Progenitor cell of endocrine pancreas (in vitro differentiated cells): Measurements from ENCODE around the gene GALNS. TPM values are rescaled to one million over a fixed set of nuclear protein-coding genes. Genes with fewer than 3 reads are reported as not detected.

Experiments used
- DNase-seq: peaks from one replicate; pipeline ENCODE4 v3.0.0; 2021; ENCODE audit warnings: low spot score; ENCODE audit not compliant: unreplicated experiment
- H3K27ac Mint-ChIP-seq: 2 replicates; pipeline ENCODE4 v1.8.0; 2021; ENCODE audit warnings: mild to moderate bottlenecking, moderate library complexity, mixed read lengths
- H3K27me3 Mint-ChIP-seq: 2 replicates; pipeline ENCODE4 v1.8.0; 2021; ENCODE audit warnings: mixed read lengths
- H3K36me3 Mint-ChIP-seq: 2 replicates; pipeline ENCODE4 v1.8.0; 2022; ENCODE audit warnings: mixed read lengths; ENCODE audit not compliant: insufficient read depth
- H3K4me1 Mint-ChIP-seq: 2 replicates; pipeline ENCODE4 v1.8.0; 2021; ENCODE audit warnings: low read depth, mixed read lengths
- H3K4me3 Mint-ChIP-seq: 2 replicates; pipeline ENCODE4 v1.8.0; 2021; ENCODE audit warnings: low read depth, mild to moderate bottlenecking, moderate library complexity, mixed read lengths
- H3K9me3 Mint-ChIP-seq: 2 replicates; pipeline ENCODE4 v1.8.0; 2021; ENCODE audit warnings: low read depth, mixed read lengths
- total RNA-seq: library from RNA; stranded (reverse); gene quantifications from 2 replicates; pipeline ENCODE4 v1.2.1, GENCODE V29; 2021
- TF ChIP-seq, protein P1 (sequence below): fragments of 200-600 bp; sonication (generic); IDR thresholded peaks from one replicate; pipeline ENCODE4 v1.5.0; 2021; ENCODE audit warnings: antibody characterized with exemption, mild to moderate bottlenecking; ENCODE audit not compliant: unreplicated experiment

Gene GALNS
- total RNA-seq, 1 donor from 2014 or later = 32.7 TPM

DNA sequence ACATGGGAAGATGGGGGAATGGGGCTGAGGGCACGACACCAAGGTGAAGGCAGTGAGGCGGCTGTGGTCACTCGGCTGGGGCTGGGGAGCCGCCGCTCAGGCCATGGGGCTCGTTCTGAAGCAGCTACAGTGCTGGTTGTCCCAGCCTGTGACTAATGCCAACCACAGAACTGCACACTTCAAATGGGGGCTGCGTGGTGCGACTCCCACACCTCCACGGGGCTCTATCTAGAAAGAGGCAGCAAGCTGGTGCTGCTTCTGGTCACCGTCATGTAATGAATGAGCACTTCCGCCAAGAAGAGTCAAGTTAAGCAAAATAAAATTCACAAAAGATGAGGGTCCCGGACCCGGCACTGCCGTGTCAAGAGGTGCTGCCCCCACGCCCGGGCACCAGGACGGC is 20.0 kb downstream of the GALNS start:
- no peak overlapping the region for H3K4me3 Mint-ChIP-seq
- H3K27ac Mint-ChIP-seq = no peak overlapping the region
- H3K4me1 Mint-ChIP-seq = no peaks in the 10 kb centered on the region
- H3K27me3 Mint-ChIP-seq = no peaks in the 10 kb centered on the region
- DNase-seq = no peak
- no peaks in the 10 kb centered on the region for H3K36me3 Mint-ChIP-seq
- no peaks in the 10 kb centered on the region for H3K9me3 Mint-ChIP-seq
- TF ChIP-seq, protein P1, sequence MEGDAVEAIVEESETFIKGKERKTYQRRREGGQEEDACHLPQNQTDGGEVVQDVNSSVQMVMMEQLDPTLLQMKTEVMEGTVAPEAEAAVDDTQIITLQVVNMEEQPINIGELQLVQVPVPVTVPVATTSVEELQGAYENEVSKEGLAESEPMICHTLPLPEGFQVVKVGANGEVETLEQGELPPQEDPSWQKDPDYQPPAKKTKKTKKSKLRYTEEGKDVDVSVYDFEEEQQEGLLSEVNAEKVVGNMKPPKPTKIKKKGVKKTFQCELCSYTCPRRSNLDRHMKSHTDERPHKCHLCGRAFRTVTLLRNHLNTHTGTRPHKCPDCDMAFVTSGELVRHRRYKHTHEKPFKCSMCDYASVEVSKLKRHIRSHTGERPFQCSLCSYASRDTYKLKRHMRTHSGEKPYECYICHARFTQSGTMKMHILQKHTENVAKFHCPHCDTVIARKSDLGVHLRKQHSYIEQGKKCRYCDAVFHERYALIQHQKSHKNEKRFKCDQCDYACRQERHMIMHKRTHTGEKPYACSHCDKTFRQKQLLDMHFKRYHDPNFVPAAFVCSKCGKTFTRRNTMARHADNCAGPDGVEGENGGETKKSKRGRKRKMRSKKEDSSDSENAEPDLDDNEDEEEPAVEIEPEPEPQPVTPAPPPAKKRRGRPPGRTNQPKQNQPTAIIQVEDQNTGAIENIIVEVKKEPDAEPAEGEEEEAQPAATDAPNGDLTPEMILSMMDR = no peak

DNA sequence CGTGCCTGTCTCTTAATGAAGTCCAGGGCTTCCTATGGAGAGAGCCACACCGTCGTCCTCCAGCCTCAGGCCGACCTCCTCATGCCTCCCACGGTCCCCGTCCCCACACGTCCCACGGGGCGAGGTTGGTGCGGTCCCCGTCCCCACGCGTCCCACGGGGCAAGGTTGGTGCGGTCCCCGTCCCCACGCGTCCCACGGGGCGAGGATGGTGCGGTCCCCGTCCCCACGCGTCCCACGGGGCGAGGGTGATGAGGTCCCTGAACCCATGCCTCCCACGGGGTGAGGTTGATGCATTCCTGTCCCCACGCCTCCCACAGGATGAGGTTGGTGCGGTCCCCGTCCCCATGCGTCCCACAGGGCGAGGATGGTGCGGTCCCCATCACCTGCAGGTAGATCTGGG is 20.9 kb downstream of the GALNS start:
- TF ChIP-seq, protein P1 = no peak
- no peaks in the 10 kb centered on the region for H3K27me3 Mint-ChIP-seq
- no peak overlapping the region for H3K27ac Mint-ChIP-seq
- no peaks in the 10 kb centered on the region for H3K4me1 Mint-ChIP-seq
- no peak overlapping the region for H3K4me3 Mint-ChIP-seq
- no peak for DNase-seq
- H3K9me3 Mint-ChIP-seq = no peaks in the 10 kb centered on the region
- H3K36me3 Mint-ChIP-seq = no peaks in the 10 kb centered on the region

DNA sequence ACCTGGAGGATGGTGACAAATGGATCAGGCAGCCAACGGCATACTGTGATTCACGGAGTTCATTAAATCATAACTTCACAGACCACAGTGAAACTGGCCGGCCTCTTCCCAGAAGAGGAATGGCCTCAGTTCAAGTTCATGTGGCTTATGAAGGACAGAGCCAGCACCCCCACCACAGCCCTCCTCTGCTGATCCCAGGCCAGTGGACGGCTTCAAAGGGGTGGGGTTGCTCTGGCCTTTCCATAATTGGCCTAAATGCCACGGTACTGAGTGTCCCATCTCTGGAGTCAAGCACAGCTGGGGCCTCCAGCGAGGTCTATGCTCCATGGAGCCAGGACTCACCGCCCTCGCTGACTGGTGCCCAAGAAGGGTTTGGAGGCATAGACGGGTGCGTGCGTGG is 21.4 kb downstream of the GALNS start:
- no peak overlapping the region for H3K27ac Mint-ChIP-seq
- no peaks in the 10 kb centered on the region for H3K4me1 Mint-ChIP-seq
- no peak overlapping the region for H3K4me3 Mint-ChIP-seq
- no peaks in the 10 kb centered on the region for H3K36me3 Mint-ChIP-seq
- no peaks in the 10 kb centered on the region for H3K9me3 Mint-ChIP-seq
- no peaks in the 10 kb centered on the region for H3K27me3 Mint-ChIP-seq
- TF ChIP-seq, protein P1 = no peak
- no peak for DNase-seq

- Mint-ChIP-seq H3K27ac (no peak overlapping the region), H3K9me3 (no peaks in the 10 kb centered on the region), H3K36me3 (no peaks in the 10 kb centered on the region), H3K4me3 (no peak overlapping the region), H3K4me1 (no peaks in the 10 kb centered on the region), H3K27me3 (no peaks in the 10 kb centered on the region)
- TF ChIP-seq, protein P1 = no peak
- no peak for DNase-seq
Measured at GRCh38 chr16:88834670-88835069, 22.1 kb downstream of the GALNS start.

DNA sequence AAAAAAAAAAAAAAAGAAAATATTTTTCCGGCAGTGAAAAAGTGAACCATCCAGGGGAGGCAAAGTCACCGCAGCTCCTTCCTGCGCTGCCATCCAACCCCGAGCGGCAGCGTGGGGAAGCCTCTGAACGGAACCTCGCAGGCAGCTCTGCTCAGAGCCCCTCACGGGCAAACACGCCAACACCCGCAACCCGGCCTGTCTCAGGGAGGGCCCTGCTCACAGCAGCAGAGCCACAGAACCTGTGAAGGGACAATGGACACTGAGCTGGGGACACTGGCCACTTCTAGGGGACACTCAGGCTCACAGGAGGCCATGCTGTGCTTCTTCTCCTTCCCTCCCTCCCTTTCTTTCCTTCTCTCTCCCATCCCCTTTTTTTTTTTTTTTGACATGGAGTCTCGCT is 23.7 kb downstream of the GALNS start:
- Mint-ChIP-seq H3K9me3 (no peaks in the 10 kb centered on the region), H3K4me1 (no peaks in the 10 kb centered on the region), H3K27me3 (no peaks in the 10 kb centered on the region), H3K27ac (no peak overlapping the region), H3K36me3 (no peaks in the 10 kb centered on the region), H3K4me3 (no peak overlapping the region)
- TF ChIP-seq, protein P1 = no peak
- no peak for DNase-seq

DNA sequence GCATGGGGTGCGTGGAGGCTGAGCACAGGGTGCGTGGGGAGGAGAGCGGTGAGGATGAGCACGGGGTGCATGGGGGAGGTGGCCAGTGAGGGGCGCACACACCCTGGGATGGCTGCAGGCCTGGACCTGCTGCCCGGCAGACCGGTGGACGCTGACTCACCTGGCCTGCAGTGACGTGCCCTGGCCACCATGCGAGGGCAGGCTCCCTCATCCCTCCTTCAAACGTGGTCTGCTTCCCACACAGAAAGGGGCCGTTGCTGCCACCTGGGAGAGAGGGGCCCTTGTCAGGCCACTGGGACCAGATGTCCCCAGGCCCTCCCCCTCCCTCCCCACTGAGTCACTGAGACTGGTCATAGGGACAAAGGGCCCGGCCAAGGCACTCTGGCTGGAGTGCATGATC is 24.9 kb downstream of the GALNS start:
- Mint-ChIP-seq H3K9me3 (no peaks in the 10 kb centered on the region), H3K4me3 (no peak overlapping the region), H3K27ac (no peak overlapping the region), H3K27me3 (no peaks in the 10 kb centered on the region), H3K4me1 (no peaks in the 10 kb centered on the region), H3K36me3 (no peaks in the 10 kb centered on the region)
- TF ChIP-seq, protein P1 = peak; percentile 23
- DNase-seq = no peak
